GM23248 (cell line): ENCODE data around the gene TPI1. TPM values are rescaled to one million over a fixed set of nuclear protein-coding genes. Genes with fewer than 3 reads are reported as not detected.

Experiments used
- DNase-seq: peaks from one replicate; pipeline ENCODE4 v3.0.0-alpha.2; 2015
- H2AFZ ChIP-seq: fragments of 200-600 bp; sonication (generic); 2 replicates; pipeline ENCODE4 v1.6.1; 2016; ENCODE audit warnings: antibody characterized with exemption
- H3F3A ChIP-seq: fragments of 200-600 bp; sonication (generic); 2 replicates; pipeline ENCODE4 v1.6.1; 2016; ENCODE audit warnings: mild to moderate bottlenecking, antibody characterized with exemption, mixed run types; ENCODE audit not compliant: insufficient read depth
- H3K27ac ChIP-seq: fragments of 200-600 bp; sonication (generic); 2 replicates; pipeline ENCODE4 v1.5.1; 2016; ENCODE audit warnings: mild to moderate bottlenecking
- H3K27me3 ChIP-seq: fragments of 200-600 bp; sonication (generic); replicated peaks from 2 replicates; pipeline ENCODE4 v1.6.1; 2016; ENCODE audit warnings: mild to moderate bottlenecking; ENCODE audit not compliant: insufficient read depth
- H3K36me3 ChIP-seq: fragments of 200-600 bp; sonication (generic); 2 replicates; pipeline ENCODE4 v1.6.1; 2016; ENCODE audit warnings: low read depth, mild to moderate bottlenecking
- H3K4me1 ChIP-seq: fragments of 200-600 bp; sonication (generic); 2 replicates; pipeline ENCODE4 v1.6.1; 2016; ENCODE audit warnings: mild to moderate bottlenecking; ENCODE audit not compliant: insufficient read depth
- H3K4me2 ChIP-seq: fragments of 200-600 bp; sonication (generic); one replicate; pipeline ENCODE4 v1.6.1; 2016; ENCODE audit warnings: mild to moderate bottlenecking; ENCODE audit not compliant: unreplicated experiment
- H3K4me3 ChIP-seq: fragments of 200-600 bp; sonication (generic); 2 replicates; pipeline ENCODE4 v1.5.1; 2016; ENCODE audit warnings: mild to moderate bottlenecking
- H3K79me2 ChIP-seq: fragments of 200-600 bp; sonication (generic); 2 replicates; pipeline ENCODE4 v1.6.1; 2016; ENCODE audit warnings: mild to moderate bottlenecking; ENCODE audit not compliant: insufficient read depth
- H3K9ac ChIP-seq: fragments of 200-600 bp; sonication (generic); 2 replicates; pipeline ENCODE4 v1.6.1; 2016; ENCODE audit warnings: mild to moderate bottlenecking
- H3K9me2 ChIP-seq: fragments of 200-600 bp; sonication (generic); 2 replicates; pipeline ENCODE4 v1.6.1; 2016; ENCODE audit warnings: mixed run types, mild to moderate bottlenecking, moderate library complexity; ENCODE audit not compliant: insufficient read depth
- H3K9me3 ChIP-seq: fragments of 200-600 bp; sonication (generic); one replicate; pipeline ENCODE4 v1.6.1; 2017; ENCODE audit warnings: low read depth
- H4K20me1 ChIP-seq: fragments of 200-600 bp; sonication (generic); 2 replicates; pipeline ENCODE4 v1.6.0; 2016; ENCODE audit not compliant: insufficient read depth
- EZH2 ChIP-seq: fragments of 200-600 bp; sonication (generic); IDR thresholded peaks from 2 replicates; pipeline ENCODE4 v1.6.1; 2018; ENCODE audit warnings: antibody characterized with exemption, mild to moderate bottlenecking; ENCODE audit not compliant: insufficient read depth, poor library complexity, severe bottlenecking
- EZH2phosphoT487 ChIP-seq: fragments of 200-600 bp; sonication (generic); IDR thresholded peaks from 2 replicates; pipeline ENCODE4 v1.6.1; 2018; ENCODE audit warnings: antibody characterized with exemption, moderate library complexity, mild to moderate bottlenecking, low read depth; ENCODE audit not compliant: insufficient read depth
- WGBS, 2 experiments: methylation state at CpG; one replicate each; pipeline ENCODE4 v1.1.6; 2015 to 2017; ENCODE audit warnings: low lambda C conversion rate in 2 of 2, low coverage in 1 of 2; ENCODE audit errors: missing lambda C conversion rate in 2 of 2; 5-methylcytosine and 5-hydroxymethylcytosine counted together
- in situ Hi-C: fragments of 300-500 bp; cut with MboI; formaldehyde crosslinking; loops from 2 replicates; pipeline ENCODE4 v1.15.0; 2020
- polyA plus RNA-seq: library from polyadenylated mRNA; unstranded; fragments of >200 nt; fragmentation: Nextera tagmentation; extraction: Ambion mirVana; gene quantifications from 2 replicates; pipeline ENCODE4 v1.2.1, GENCODE V29; 2016
- total RNA-seq: library from RNA; depleted of rRNA; stranded (reverse); fragments of >200 nt; shearing (Covaris generic); gene quantifications from 2 replicates; pipeline ENCODE4 v1.2.3, GENCODE V29; 2014

The TPI1 gene
- total and polyA plus RNA-seq, 2 experiments from 2014 or later = 1,799 to 1,936 TPM

- peaks cover 17% of the 10 kb centered on the region for H3F3A ChIP-seq
- no peak for DNase-seq
- no peaks in the 10 kb centered on the region for H3K9me2 ChIP-seq
- in situ Hi-C loops = no loop called here
- no peak overlapping the region for H3K4me2 ChIP-seq
- H3K27ac ChIP-seq = no peak overlapping the region
- no peaks in the 10 kb centered on the region for H3K9me3 ChIP-seq
- H3K9ac ChIP-seq = no peak overlapping the region
- H3K4me1 ChIP-seq = peaks cover 13% of the 10 kb centered on the region
- peaks cover 45% of the 10 kb centered on the region for H3K79me2 ChIP-seq
- H3K27me3 ChIP-seq = no peaks in the 10 kb centered on the region
- TF ChIP-seq EZH2 (no peak), EZH2phosphoT487 (no peak)
- WGBS, 2 experiments = 80 to 91% methylated on average over 2 of the region's 2 CpGs
- no peak overlapping the region for H3K4me3 ChIP-seq
- H4K20me1 ChIP-seq = no peaks in the 10 kb centered on the region
- no peak overlapping the region for H2AFZ ChIP-seq
- H3K36me3 ChIP-seq = peaks cover 21% of the 10 kb centered on the region; the same call in 1 of the 2 replicates
Measured at GRCh38 chr12:6849427-6849826, 17.9 kb upstream of the TPI1 start.

DNA sequence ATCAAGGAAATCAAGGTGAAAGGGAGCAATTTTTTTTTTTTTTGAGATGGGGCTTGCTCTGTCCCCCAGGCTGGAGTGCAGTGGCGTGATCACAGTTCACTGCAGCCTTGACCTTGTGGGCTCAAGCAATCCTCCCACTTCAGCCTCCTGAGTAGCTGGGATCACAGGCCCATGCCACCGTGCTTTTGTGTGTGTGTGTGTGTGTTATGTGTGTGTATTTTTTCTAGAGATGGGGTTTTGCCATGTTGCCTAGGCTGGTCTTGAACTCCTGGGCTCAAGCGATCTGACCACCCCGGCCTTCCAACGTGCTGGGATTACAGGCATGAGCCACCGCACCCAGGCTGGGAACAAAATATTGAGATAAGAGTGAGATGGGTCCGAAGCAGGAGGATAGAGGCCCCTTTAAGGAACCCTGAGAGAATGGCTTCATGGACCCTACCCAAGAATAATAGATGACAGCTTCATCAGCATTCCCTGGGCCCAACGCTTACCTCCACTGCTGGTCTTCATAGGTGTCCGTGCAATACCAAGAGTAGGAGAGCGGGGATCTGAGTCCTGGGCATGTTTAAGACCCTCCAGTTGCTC, 17.3 kb upstream of the TPI1 start:
- in situ Hi-C loops = no loop called here
- H3K27ac ChIP-seq = no peak overlapping the region
- 48 to 50% methylated on average over 10 of the region's 10 CpGs for WGBS, 2 experiments

GRCh38 chr12:6850796-6851152, 16.6 kb upstream of the TPI1 start:
- Histone ChIP-seq H3K4me1 (peaks cover 14% of the 10 kb centered on the region), H3F3A (peaks cover 17% of the 10 kb centered on the region), H3K27me3 (no peaks in the 10 kb centered on the region), H3K79me2 (peaks cover 59% of the 10 kb centered on the region), H3K4me3 (peak overlapping the region; percentile 89), H2AFZ (no peak overlapping the region), H3K36me3 (peaks cover 13% of the 10 kb centered on the region; the same call in 1 of the 2 replicates), H3K9ac (peak overlapping the region; percentile 91), H3K9me3 (no peaks in the 10 kb centered on the region), H3K9me2 (no peaks in the 10 kb centered on the region), H3K27ac (no peak overlapping the region), H4K20me1 (no peaks in the 10 kb centered on the region), H3K4me2 (peak overlapping the region; percentile 90)
- DNase-seq = no peak
- 50 to 51% methylated on average over 16 of the region's 16 CpGs for WGBS, 2 experiments
- in situ Hi-C loops = no loop called here
- TF ChIP-seq EZH2 (no peak), EZH2phosphoT487 (no peak)

More for the DNA sequence above, 17.3 kb upstream of the TPI1 start:
- Histone ChIP-seq H2AFZ (no peak overlapping the region), H3K9ac (peak overlapping the region; percentile 91), H3F3A (peaks cover 17% of the 10 kb centered on the region), H3K9me3 (no peaks in the 10 kb centered on the region), H3K79me2 (peaks cover 52% of the 10 kb centered on the region), H3K9me2 (no peaks in the 10 kb centered on the region), H4K20me1 (no peaks in the 10 kb centered on the region), H3K27me3 (no peaks in the 10 kb centered on the region), H3K4me3 (peak overlapping the region; percentile 89), H3K4me2 (peak overlapping the region; percentile 90), H3K36me3 (peaks cover 14% of the 10 kb centered on the region; the same call in 1 of the 2 replicates), H3K4me1 (peaks cover 14% of the 10 kb centered on the region)
- TF ChIP-seq EZH2 (no peak), EZH2phosphoT487 (no peak)
- DNase-seq = no peak

DNA sequence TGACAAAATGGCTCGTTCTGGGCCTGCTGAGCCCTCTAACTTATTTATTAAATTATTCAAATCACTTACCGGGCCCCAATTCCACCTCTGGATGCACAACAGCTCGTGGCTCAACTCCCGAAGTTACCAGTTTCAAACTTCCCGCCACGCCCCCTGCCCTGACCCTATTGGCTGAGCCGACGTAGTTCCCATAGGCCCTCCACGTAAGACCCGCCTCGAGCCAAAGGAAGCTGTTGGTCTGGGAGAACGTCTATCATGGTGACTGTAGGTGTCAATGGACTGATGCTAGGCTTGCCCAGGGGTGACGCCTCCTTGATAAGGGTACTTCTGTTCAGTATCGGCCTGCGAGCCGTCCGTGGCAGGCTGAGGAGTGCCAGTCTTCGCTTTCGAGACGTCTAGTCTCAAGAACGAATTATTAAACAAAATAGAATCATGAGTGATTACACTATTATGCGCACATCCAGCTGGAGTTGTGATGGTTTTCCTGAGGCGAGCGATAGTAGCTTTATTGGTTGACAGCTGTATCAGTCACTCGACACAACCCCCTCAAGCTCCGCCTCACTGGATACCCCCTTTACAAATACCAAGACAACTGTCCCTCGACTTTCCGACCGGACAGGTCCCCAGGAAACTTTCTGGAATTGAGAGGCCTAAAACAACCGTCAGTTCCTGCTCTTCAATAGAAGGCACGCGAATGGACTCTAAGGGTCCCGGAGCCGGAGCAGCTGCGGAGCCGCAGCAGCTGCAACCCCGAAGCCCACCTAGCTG, 16.0 kb upstream of the TPI1 start, which contains the start of gene CDCA3:
Gene CDCA3 (minus strand): TSS at position 134 of the 768 bp plus-strand sequence. CDS start 334 bp downstream, outside the sequence.
- peak within 1 kb of the TSS; percentile 91 for H3K9ac ChIP-seq
- peaks cover 10% of the 10 kb centered on the region; the same call in 1 of the 2 replicates for H3K36me3 ChIP-seq
- no peaks in the 10 kb centered on the region for H3K9me2 ChIP-seq
- H3K9me3 ChIP-seq = no peaks in the 10 kb centered on the region
- H3K27ac ChIP-seq = peak within 1 kb of the TSS; percentile 77
- peak within 1 kb of the TSS; percentile 90 for H3K4me2 ChIP-seq
- WGBS, 2 experiments = 0 to 1% methylated on average over 37 of the region's 37 CpGs
- peaks cover 17% of the 10 kb centered on the region for H3F3A ChIP-seq
- in situ Hi-C loops = no loop called here
- peak; percentile 99 for DNase-seq
- H3K4me1 ChIP-seq = peaks cover 14% of the 10 kb centered on the region
- H2AFZ ChIP-seq = peak within 1 kb of the TSS; percentile 91
- no peaks in the 10 kb centered on the region for H4K20me1 ChIP-seq
- TF ChIP-seq EZH2phosphoT487 (no peak), EZH2 (no peak)
- peaks cover 65% of the 10 kb centered on the region for H3K79me2 ChIP-seq
- H3K4me3 ChIP-seq = peak within 1 kb of the TSS; percentile 89
- no peaks in the 10 kb centered on the region for H3K27me3 ChIP-seq
